IMR-90 (cell line): ENCODE data around the gene TNKS1BP1.

Experiments
- CHD1 ChIP-seq: IDR thresholded peaks from 2 replicates; pipeline ENCODE4 v1.6.1; 2012; ENCODE audit warnings: low read depth, low read length, improper control_type of control experiment
- POLR2A ChIP-seq: IDR thresholded peaks from 2 replicates; pipeline ENCODE4 v1.6.1; 2012; ENCODE audit warnings: mild to moderate bottlenecking, low read depth, low read length
- RAD21 ChIP-seq: IDR thresholded peaks from 2 replicates; pipeline ENCODE4 v1.6.1; 2012; ENCODE audit warnings: low read length, improper control_type of control experiment
- TF ChIP-seq, protein P1 (sequence below): conservative IDR thresholded peaks from 2 replicates; pipeline ENCODE4 v1.5.1; 2012; ENCODE audit warnings: mild to moderate bottlenecking, low read depth, low read length, improper control_type of control experiment

GRCh38 chr11:57251037-57251436 is 73.7 kb downstream of the TNKS1BP1 start:
- no peak for TF ChIP-seq POLR2A
- no peak for TF ChIP-seq RAD21
- TF ChIP-seq, protein P1, sequence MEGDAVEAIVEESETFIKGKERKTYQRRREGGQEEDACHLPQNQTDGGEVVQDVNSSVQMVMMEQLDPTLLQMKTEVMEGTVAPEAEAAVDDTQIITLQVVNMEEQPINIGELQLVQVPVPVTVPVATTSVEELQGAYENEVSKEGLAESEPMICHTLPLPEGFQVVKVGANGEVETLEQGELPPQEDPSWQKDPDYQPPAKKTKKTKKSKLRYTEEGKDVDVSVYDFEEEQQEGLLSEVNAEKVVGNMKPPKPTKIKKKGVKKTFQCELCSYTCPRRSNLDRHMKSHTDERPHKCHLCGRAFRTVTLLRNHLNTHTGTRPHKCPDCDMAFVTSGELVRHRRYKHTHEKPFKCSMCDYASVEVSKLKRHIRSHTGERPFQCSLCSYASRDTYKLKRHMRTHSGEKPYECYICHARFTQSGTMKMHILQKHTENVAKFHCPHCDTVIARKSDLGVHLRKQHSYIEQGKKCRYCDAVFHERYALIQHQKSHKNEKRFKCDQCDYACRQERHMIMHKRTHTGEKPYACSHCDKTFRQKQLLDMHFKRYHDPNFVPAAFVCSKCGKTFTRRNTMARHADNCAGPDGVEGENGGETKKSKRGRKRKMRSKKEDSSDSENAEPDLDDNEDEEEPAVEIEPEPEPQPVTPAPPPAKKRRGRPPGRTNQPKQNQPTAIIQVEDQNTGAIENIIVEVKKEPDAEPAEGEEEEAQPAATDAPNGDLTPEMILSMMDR: no peak
- no peak for TF ChIP-seq CHD1
